ENCODE data around the gene PPL.

- no peak for TF ChIP-seq CTCF (IDR thresholded peaks at IDR 0.05)
- TF ChIP-seq POLR2A (IDR thresholded peaks at IDR 0.05): no peak
Measured at GRCh38 chr16:4900036-4900435, 36.9 kb downstream of the PPL start.
